ENCODE results near the gene MYBPHL.

The MYBPHL gene

GRCh38 chr1:109281680-109282496 is 24.9 kb downstream of the MYBPHL start:
- DNase-seq (ENCODE audit: extremely low read depth in 1 of 2, low read depth in 1 of 2) = no peak

GRCh38 chr1:109280862-109281261 is 25.9 kb downstream of the MYBPHL start:
- no peak for DNase-seq (ENCODE audit: extremely low read depth in 1 of 2, low read depth in 1 of 2)

GRCh38 chr1:109279615-109280278 is 27.1 kb downstream of the MYBPHL start:
- no peak for DNase-seq (ENCODE audit: extremely low read depth in 1 of 2, low read depth in 1 of 2)

GRCh38 chr1:109277434-109278204 is 29.2 kb downstream of the MYBPHL start:
- DNase-seq (ENCODE audit: extremely low read depth in 1 of 2, low read depth in 1 of 2) = peak; percentile 16 to 49

- no peak for DNase-seq (ENCODE audit: extremely low read depth in 1 of 2, low read depth in 1 of 2)
These were observed 31.0 kb downstream of the MYBPHL start for GRCh38 chr1:109275706-109276345.

- DNase-seq (ENCODE audit: extremely low read depth in 1 of 2, low read depth in 1 of 2) = no peak
These were observed 32.0 kb downstream of the MYBPHL start for GRCh38 chr1:109274533-109275476.

- DNase-seq (ENCODE audit: extremely low read depth in 1 of 2, low read depth in 1 of 2) = no peak
These were observed 33.1 kb downstream of the MYBPHL start for GRCh38 chr1:109273570-109274288.

GRCh38 chr1:109272831-109273547 is 33.8 kb downstream of the MYBPHL start:
- DNase-seq (ENCODE audit: extremely low read depth in 1 of 2, low read depth in 1 of 2) = no peak

GRCh38 chr1:109272021-109272799 is 34.6 kb downstream of the MYBPHL start:
- no peak for DNase-seq (ENCODE audit: extremely low read depth in 1 of 2, low read depth in 1 of 2)

GRCh38 chr1:109271458-109271857 is 35.4 kb downstream of the MYBPHL start:
- no peak for DNase-seq (ENCODE audit: extremely low read depth in 1 of 2, low read depth in 1 of 2)

- no peak for DNase-seq (ENCODE audit: extremely low read depth in 1 of 2, low read depth in 1 of 2)
These were observed 36.0 kb downstream of the MYBPHL start for GRCh38 chr1:109270623-109271317.

- DNase-seq (ENCODE audit: extremely low read depth in 1 of 2, low read depth in 1 of 2) = no peak
These were observed 36.7 kb downstream of the MYBPHL start for GRCh38 chr1:109269981-109270622.

GRCh38 chr1:109269212-109269980 is 37.4 kb downstream of the MYBPHL start:
- no peak for DNase-seq (ENCODE audit: extremely low read depth in 1 of 2, low read depth in 1 of 2)

GRCh38 chr1:109268431-109269211 is 38.2 kb downstream of the MYBPHL start:
- DNase-seq (ENCODE audit: extremely low read depth in 1 of 2, low read depth in 1 of 2) = no peak

- no peak for DNase-seq (ENCODE audit: extremely low read depth in 1 of 2, low read depth in 1 of 2)
These were observed 39.0 kb downstream of the MYBPHL start for GRCh38 chr1:109267743-109268300.
